Measurements from ENCODE around the gene GPC1. TPM values are rescaled to one million over a fixed set of nuclear protein-coding genes. Genes with fewer than 3 reads are reported as not detected.

The GPC1 gene
- total and polyA plus RNA-seq, 3 experiments from 2014 or later: 0.17 to 2.4 (median 1.9) TPM

DNA sequence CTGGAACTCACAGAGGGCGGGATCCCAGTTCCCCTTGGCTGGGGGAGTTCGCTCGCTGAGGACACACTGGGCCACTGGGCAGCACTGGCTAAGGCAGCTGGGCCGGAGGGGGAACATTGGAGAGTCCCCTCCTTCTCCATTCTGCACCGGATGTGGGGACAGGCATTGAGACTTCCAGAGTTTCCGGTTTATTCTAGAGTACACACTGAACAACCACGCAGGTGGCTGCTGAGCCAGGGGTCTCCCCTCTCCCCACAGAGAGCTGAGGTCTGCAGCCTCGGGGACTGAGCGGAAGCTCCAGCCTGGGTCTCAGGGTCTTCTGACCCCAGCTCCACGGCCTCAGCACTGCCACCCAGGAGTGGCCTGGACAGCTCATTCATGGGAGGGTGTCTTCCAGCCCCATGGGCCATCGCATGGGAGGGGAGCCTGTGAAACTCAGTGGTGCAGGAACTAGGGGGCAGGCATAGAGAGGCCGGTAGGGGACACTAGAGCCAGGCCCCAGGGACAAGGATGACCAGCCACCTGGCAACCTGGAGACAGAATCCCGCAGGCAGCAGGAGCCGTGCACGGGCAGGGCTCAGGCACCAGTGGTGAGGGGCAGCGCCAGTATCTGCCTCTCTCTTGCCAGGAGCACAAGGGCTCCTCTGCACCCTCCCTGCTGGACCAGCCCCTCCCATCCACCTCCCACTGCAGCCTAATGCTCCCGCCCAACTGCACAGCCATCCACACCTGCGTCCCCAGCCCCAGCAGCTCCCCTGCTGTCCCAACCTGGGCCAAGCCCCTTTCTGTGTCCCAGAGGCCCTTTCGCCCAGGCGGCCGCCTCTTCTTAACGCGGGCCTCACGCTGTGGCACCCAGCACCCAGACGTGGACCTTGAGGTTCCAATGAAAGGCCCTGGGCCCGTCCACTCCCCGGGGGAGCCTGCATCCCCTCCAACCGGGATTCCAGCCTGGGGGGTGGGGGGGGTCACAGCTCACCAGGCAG is 45.1 kb upstream of the GPC1 start:
- ChIA-PET CTCF (no interaction called here), POLR2A (no interaction called here)
- Histone ChIP-seq H3K9me3 (ENCODE audit: low read length) (no peaks in the 10 kb centered on the region), H3K4me1 (ENCODE audit: insufficient read depth, low read length) (no peaks in the 10 kb centered on the region), H3K36me3 (ENCODE audit: insufficient read depth, low read length) (no peaks in the 10 kb centered on the region), H3K27ac (ENCODE audit: low read depth, low read length) (no peak overlapping the region), H3K27me3 (ENCODE audit: insufficient read depth, low read length, poor library complexity, severe bottlenecking) (no peaks in the 10 kb centered on the region), H3K4me3 (ENCODE audit: low read length) (no peak overlapping the region)
- Mint-ChIP-seq H3K9me3 (no peaks in the 10 kb centered on the region), H3K27me3 (peaks cover 3 to 4% of the 10 kb centered on the region in 2 donors), H3K36me3 (no peaks in the 10 kb centered on the region), H3K4me1 (peaks cover 0 to 7% (median 5%) of the 10 kb centered on the region in 3 donors), H3K4me3 (no peak overlapping the region), H3K27ac (no peak overlapping the region)
- peak in 1 of 5 donors; percentile 40 for DNase-seq

DNA sequence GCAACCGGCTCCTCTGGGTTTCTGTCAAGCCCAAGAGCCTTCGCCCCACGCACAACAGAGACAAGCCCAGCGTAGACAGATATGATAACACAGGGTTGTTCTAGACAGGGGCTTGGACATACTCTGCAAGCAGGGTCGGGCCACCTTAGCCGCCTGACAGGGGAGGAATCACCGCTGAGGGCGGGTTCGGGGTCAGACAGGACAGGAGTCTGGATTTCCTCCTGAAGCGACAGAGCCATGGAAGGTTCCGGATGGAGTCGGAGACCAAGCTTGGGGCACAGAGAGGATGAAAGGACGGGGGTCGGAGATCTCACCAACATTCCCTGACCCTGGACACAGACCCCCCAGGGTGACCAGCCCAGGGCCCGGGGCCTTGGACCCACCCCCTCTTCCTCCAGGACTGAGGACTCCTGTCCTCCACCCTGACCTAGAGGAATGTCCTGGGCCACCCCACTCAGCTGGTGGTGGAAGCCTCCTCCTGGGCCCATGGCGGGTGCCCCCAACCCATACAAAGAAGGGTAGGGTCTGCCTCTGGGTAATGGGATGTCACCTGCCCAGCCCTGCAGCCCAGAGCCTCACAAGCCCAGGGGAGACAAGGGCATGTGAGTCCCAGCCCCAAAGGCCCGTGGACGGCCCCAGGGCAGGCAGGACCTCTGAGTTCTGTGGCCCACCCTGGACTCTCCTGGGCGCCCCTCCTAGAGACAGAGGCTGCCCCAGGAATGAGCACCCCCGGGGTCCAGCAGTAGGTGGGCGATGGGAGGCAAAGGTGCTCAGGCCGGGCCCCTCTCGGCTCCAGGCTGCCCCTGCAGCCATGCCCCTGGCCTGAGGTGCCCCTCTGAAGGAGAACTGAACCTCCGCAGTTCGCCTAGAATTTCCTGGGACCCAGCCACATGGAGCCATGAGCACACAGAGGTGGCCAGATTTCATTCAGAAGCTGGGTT is 44.1 kb upstream of the GPC1 start:
- Histone ChIP-seq H3K9me3 (ENCODE audit: low read length) (no peaks in the 10 kb centered on the region), H3K27me3 (ENCODE audit: insufficient read depth, low read length, poor library complexity, severe bottlenecking) (no peaks in the 10 kb centered on the region), H3K27ac (ENCODE audit: low read depth, low read length) (no peak overlapping the region), H3K4me1 (ENCODE audit: insufficient read depth, low read length) (no peaks in the 10 kb centered on the region), H3K4me3 (ENCODE audit: low read length) (no peak overlapping the region), H3K36me3 (ENCODE audit: insufficient read depth, low read length) (no peaks in the 10 kb centered on the region)
- peaks cover 3 to 4% of the 10 kb centered on the region in 2 donors for H3K27me3 Mint-ChIP-seq
- H3K4me3 Mint-ChIP-seq: no peak overlapping the region
- H3K27ac Mint-ChIP-seq: no peak overlapping the region
- H3K4me1 Mint-ChIP-seq: peaks cover 0 to 7% (median 5%) of the 10 kb centered on the region in 3 donors
- H3K36me3 Mint-ChIP-seq: no peaks in the 10 kb centered on the region
- peak in 1 of 5 donors; percentile 42 for DNase-seq
- ChIA-PET POLR2A (no interaction called here), CTCF (no interaction called here)
- H3K9me3 Mint-ChIP-seq: no peaks in the 10 kb centered on the region

DNA sequence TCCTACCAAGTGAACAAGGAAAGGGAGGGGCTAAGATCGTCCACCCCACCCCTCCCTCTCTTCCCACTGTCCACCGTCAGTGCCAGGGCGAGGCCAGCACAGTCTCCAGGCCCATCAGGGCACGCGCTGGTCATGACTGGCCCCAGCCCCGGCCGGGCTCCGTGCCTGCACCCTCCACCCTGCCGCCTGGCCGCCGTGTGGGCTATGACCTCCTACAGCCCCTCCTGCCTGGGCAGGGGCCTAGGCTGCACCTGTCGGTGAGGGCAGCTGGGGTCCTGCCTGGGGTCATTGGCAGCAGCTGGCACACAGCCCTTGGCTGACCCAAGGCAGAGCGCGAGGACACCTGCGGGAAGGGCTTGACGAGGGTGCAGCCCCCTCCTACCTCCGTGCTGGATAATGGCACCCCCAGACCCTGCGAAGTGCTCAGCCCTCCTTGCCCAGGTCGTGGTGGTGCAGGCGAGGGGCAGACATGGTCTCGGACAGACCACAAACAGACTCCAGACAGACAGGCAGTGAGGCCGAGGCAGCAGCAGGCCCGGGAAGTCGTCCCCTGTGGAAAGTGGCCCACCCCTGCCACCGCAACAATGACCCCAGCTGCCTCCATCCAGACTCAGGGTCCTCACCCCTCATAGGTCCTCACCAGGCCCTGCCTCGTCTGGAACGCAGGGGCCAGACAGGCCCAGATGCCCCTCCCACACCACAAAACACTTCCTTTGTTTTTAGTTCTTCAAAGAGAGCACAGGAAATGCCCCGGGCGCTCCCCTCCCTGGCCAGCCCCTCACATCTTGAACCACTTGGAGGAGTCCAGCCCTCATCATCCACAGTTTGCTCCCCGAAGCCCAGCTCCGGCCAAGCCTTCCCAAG is 43.1 kb upstream of the GPC1 start:
- Histone ChIP-seq H3K4me1 (ENCODE audit: insufficient read depth, low read length) (no peaks in the 10 kb centered on the region), H3K9me3 (ENCODE audit: low read length) (no peaks in the 10 kb centered on the region), H3K36me3 (ENCODE audit: insufficient read depth, low read length) (no peaks in the 10 kb centered on the region), H3K4me3 (ENCODE audit: low read length) (no peak overlapping the region), H3K27ac (ENCODE audit: low read depth, low read length) (no peak overlapping the region), H3K27me3 (ENCODE audit: insufficient read depth, low read length, poor library complexity, severe bottlenecking) (no peaks in the 10 kb centered on the region)
- ChIA-PET CTCF (no interaction called here), POLR2A (no interaction called here)
- Mint-ChIP-seq H3K27me3 (peaks cover 2 to 3% of the 10 kb centered on the region in 2 donors), H3K4me1 (peaks cover 0 to 7% (median 5%) of the 10 kb centered on the region in 3 donors), H3K36me3 (no peaks in the 10 kb centered on the region), H3K27ac (peak overlapping the region in 1 of 8 donors; percentile 47), H3K4me3 (peak overlapping the region in 1 of 7 donors; percentile 89), H3K9me3 (no peaks in the 10 kb centered on the region)
- peak in 1 of 5 donors; percentile 37 for DNase-seq

DNA sequence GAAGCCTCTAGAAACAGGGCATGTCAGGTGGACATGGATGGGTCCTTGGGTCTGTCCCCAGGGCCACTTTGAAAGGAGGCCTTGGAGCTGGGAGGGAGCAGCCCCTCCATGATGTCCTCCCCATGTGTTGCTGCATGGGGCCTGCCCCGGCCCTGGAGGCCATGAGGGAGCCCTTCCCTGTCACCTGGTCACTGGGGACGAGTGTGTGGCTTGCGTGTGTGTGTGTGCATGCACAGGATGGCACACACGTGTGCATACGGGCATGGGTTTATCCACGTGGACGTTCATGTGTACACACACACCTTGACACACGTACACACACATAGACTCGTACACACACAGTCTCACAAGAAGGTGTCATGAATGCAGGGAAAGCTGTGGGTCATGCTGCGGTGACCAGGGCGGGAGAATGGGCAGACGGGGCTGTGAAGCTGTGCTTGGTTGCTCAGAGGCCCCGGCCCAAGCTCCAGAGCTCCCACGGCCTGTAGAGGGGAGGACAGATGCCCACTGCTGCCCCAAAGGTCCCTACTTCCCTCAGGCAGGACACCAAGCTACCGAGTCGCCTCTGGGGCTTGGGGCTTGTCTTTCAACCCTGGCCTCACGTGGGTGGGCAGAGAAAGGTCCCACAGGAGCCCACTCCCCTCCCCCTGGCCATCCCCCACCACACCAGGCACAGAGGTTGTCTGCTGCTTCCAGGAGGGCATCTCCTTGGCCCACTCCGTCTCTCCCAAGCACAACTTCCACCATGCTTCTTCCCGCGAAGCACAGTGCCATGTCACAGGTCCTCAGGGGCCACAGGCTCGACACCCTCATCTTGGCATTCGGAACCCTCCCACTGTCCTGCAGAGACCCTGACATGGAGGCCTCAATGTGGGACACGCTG is 42.3 kb upstream of the GPC1 start:
- Histone ChIP-seq H3K27ac (ENCODE audit: low read depth, low read length) (no peak overlapping the region), H3K4me1 (ENCODE audit: insufficient read depth, low read length) (no peaks in the 10 kb centered on the region), H3K9me3 (ENCODE audit: low read length) (no peaks in the 10 kb centered on the region), H3K4me3 (ENCODE audit: low read length) (no peak overlapping the region), H3K27me3 (ENCODE audit: insufficient read depth, low read length, poor library complexity, severe bottlenecking) (no peaks in the 10 kb centered on the region), H3K36me3 (ENCODE audit: insufficient read depth, low read length) (no peaks in the 10 kb centered on the region)
- H3K9me3 Mint-ChIP-seq: no peaks in the 10 kb centered on the region
- DNase-seq: no peak
- no peaks in the 10 kb centered on the region for H3K36me3 Mint-ChIP-seq
- peak overlapping the region in 1 of 7 donors; percentile 89 for H3K4me3 Mint-ChIP-seq
- ChIA-PET CTCF (no interaction called here), POLR2A (no interaction called here)
- H3K27ac Mint-ChIP-seq: no peak overlapping the region
- peaks cover 0 to 7% (median 5%) of the 10 kb centered on the region in 3 donors for H3K4me1 Mint-ChIP-seq
- peaks cover 0 to 5% of the 10 kb centered on the region in 2 donors for H3K27me3 Mint-ChIP-seq

DNA sequence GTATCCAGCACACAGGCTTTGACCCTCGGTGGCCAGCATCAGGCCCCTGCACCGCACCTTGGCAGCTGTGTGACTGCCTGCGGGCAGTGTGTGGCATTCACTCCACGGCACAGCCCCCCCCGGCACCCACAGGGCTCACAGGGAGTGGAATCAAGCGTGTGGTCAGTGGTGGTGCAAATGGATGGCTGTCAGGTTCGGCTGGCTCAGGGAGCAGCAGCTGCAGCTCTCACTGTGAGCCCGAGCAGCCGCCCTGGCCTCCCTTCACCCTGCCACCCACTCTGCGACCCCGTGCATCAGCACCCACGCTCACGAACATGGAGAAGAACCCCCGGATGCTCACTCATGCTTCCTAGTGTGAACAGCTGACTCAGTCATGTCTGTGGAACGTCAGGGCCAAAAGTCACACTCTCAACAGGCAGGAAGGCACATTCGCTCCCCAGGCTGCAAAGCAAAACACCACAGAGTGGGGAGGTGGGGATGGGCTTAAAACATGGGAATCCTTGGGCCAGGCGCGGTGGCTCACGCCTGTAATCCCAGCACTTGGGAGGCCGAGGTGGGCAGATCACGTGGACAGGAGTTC is 41.5 kb upstream of the GPC1 start:
- ChIA-PET CTCF (no interaction called here), POLR2A (no interaction called here)
- peaks cover 0 to 4% of the 10 kb centered on the region in 2 donors for H3K27me3 Mint-ChIP-seq

DNA sequence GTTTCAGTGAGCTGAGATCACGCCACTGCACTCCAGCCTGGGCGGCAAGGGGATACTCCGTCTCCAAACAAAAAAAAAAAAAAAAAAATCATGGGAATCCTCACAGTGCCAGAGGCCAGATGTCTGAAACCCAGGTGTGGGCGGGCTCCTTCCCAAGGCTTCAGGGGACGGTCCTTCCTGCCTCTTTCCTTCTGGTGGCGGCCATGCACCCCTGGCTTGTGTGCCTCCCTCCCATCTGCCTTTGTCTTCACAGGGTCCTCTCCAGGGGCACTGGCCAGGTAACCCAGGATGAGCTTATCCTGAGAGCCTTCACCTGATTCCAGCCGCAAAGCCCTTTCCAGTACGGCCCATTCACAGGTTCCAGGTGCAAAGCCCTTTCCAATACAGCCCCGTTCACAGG is 40.9 kb upstream of the GPC1 start:
- Mint-ChIP-seq H3K27ac (no peak overlapping the region), H3K4me3 (no peak overlapping the region), H3K9me3 (no peaks in the 10 kb centered on the region), H3K36me3 (no peaks in the 10 kb centered on the region), H3K4me1 (peaks cover 0 to 7% (median 5%) of the 10 kb centered on the region in 3 donors), H3K27me3 (peaks cover under 1 to 4% of the 10 kb centered on the region in 2 donors)
- Histone ChIP-seq H3K27me3 (ENCODE audit: insufficient read depth, low read length, poor library complexity, severe bottlenecking) (no peaks in the 10 kb centered on the region), H3K4me1 (ENCODE audit: insufficient read depth, low read length) (no peaks in the 10 kb centered on the region), H3K4me3 (ENCODE audit: low read length) (no peak overlapping the region), H3K9me3 (ENCODE audit: low read length) (no peaks in the 10 kb centered on the region), H3K27ac (ENCODE audit: low read depth, low read length) (no peak overlapping the region), H3K36me3 (ENCODE audit: insufficient read depth, low read length) (no peaks in the 10 kb centered on the region)
- DNase-seq: no peak
- POLR2A ChIA-PET: no interaction called here
- CTCF ChIA-PET: interaction anchor here (0.7 kb wide), 1 partner anchor 1562 kb away, joined by 3 read pairs; no protein-coding TSS in a partner anchor

More for the DNA sequence above, 41.5 kb upstream of the GPC1 start:
- H3K27ac Mint-ChIP-seq: no peak overlapping the region
- Histone ChIP-seq H3K27ac (ENCODE audit: low read depth, low read length) (no peak overlapping the region), H3K27me3 (ENCODE audit: insufficient read depth, low read length, poor library complexity, severe bottlenecking) (no peaks in the 10 kb centered on the region), H3K36me3 (ENCODE audit: insufficient read depth, low read length) (no peaks in the 10 kb centered on the region), H3K4me1 (ENCODE audit: insufficient read depth, low read length) (no peaks in the 10 kb centered on the region), H3K9me3 (ENCODE audit: low read length) (no peaks in the 10 kb centered on the region), H3K4me3 (ENCODE audit: low read length) (no peak overlapping the region)
- no peak for DNase-seq
- no peak overlapping the region for H3K4me3 Mint-ChIP-seq
- peaks cover 0 to 7% (median 5%) of the 10 kb centered on the region in 3 donors for H3K4me1 Mint-ChIP-seq
- no peaks in the 10 kb centered on the region for H3K9me3 Mint-ChIP-seq
- H3K36me3 Mint-ChIP-seq: no peaks in the 10 kb centered on the region
